Neutrophil (primary cell): ENCODE results near the gene SYCP2.

Experiments used
- H3K27ac ChIP-seq: fragments of 200-600 bp; sonication (generic); 2 replicates; pipeline ENCODE4 v1.5.1; 2016; ENCODE audit warnings: mild to moderate bottlenecking, moderate library complexity
- H3K27me3 ChIP-seq: fragments of 200-600 bp; sonication (generic); 2 replicates; pipeline ENCODE4 v1.6.0; 2016; ENCODE audit warnings: mild to moderate bottlenecking
- H3K36me3 ChIP-seq: fragments of 200-600 bp; sonication (generic); 2 replicates; pipeline ENCODE4 v1.5.1; 2017
- H3K4me1 ChIP-seq, 2 experiments: fragments of 200-600 bp in 1 of 2; sonication (generic) in 1 of 2; 1 replicate in 1 of 2; 2 replicates in 1 of 2; pipeline versions ENCODE4 v1.5.1 to v1.6.1; 2013 to 2016; ENCODE audit warnings: low read depth in 1 of 2, low read length in 1 of 2, mild to moderate bottlenecking in 1 of 2, moderate library complexity in 1 of 2; ENCODE audit not compliant: control insufficient read depth in 1 of 2, insufficient read depth in 1 of 2
- H3K4me3 ChIP-seq, 2 experiments: fragments of 200-600 bp in 1 of 2; sonication (generic) in 1 of 2; 1 replicate in 1 of 2; 2 replicates in 1 of 2; pipeline ENCODE4 v1.5.1; 2013 to 2016; ENCODE audit warnings: low read depth in 1 of 2, low read length in 1 of 2, mild to moderate bottlenecking in 1 of 2, moderate library complexity in 1 of 2
- H3K9me3 ChIP-seq: fragments of 200-600 bp; sonication (generic); 2 replicates; pipeline ENCODE4 v1.5.1; 2016
- CTCF ChIP-seq: fragments of 200-600 bp; sonication (generic); IDR thresholded peaks from 2 replicates; pipeline ENCODE4 v1.5.1; 2016; ENCODE audit warnings: antibody characterized with exemption

SYCP2 gene

DNA sequence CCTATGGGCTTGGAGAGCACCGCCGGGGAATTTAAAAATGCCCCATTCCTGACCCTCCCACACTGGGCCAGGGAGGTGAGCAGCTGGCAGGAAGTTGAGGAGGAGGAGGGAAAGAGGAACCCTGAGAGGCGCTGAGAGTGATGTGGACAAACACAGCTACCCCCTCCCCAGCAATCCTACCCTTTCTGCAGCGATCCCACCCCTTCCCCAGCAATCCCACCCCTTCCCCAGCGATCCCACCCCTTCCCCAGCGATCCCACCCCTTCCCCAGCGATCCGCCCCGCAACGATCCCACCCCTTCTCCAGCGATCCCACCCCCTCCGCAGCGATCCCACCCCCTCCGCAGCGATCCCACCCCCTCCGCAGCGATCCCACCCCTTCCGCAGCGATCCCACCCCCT, 111.6 kb downstream of the SYCP2 start:
- Histone ChIP-seq H3K4me3 (no peak overlapping the region), H3K36me3 (no peaks in the 10 kb centered on the region), H3K9me3 (no peaks in the 10 kb centered on the region), H3K27ac (no peak overlapping the region), H3K4me1 (no peaks in the 10 kb centered on the region), H3K27me3 (no peaks in the 10 kb centered on the region)
- TF ChIP-seq CTCF = no peak

GRCh38 chr20:59821201-59821600, 112.2 kb downstream of the SYCP2 start:
- H3K27ac ChIP-seq = no peak overlapping the region
- no peaks in the 10 kb centered on the region for H3K4me1 ChIP-seq
- TF ChIP-seq CTCF = no peak
- H3K4me3 ChIP-seq = no peak overlapping the region
- no peaks in the 10 kb centered on the region for H3K36me3 ChIP-seq
- H3K27me3 ChIP-seq = no peaks in the 10 kb centered on the region
- no peaks in the 10 kb centered on the region for H3K9me3 ChIP-seq

- Histone ChIP-seq H3K27me3 (no peaks in the 10 kb centered on the region), H3K27ac (no peak overlapping the region), H3K4me3 (no peak overlapping the region), H3K4me1 (no peaks in the 10 kb centered on the region), H3K9me3 (no peaks in the 10 kb centered on the region), H3K36me3 (no peaks in the 10 kb centered on the region)
- no peak for TF ChIP-seq CTCF
Observed at GRCh38 chr20:59820204-59821041, 113.0 kb downstream of the SYCP2 start.

GRCh38 chr20:59819496-59820203, 113.8 kb downstream of the SYCP2 start:
- Histone ChIP-seq H3K36me3 (no peaks in the 10 kb centered on the region), H3K9me3 (no peaks in the 10 kb centered on the region), H3K4me1 (no peaks in the 10 kb centered on the region), H3K27ac (no peak overlapping the region), H3K27me3 (no peaks in the 10 kb centered on the region), H3K4me3 (no peak overlapping the region)
- no peak for TF ChIP-seq CTCF

- no peaks in the 10 kb centered on the region for H3K4me1 ChIP-seq
- TF ChIP-seq CTCF = no peak
- no peak overlapping the region for H3K4me3 ChIP-seq
- H3K27me3 ChIP-seq = no peaks in the 10 kb centered on the region
- H3K9me3 ChIP-seq = no peaks in the 10 kb centered on the region
- no peak overlapping the region for H3K27ac ChIP-seq
- no peaks in the 10 kb centered on the region for H3K36me3 ChIP-seq
Observed at GRCh38 chr20:59818911-59819310, 114.5 kb downstream of the SYCP2 start.
